ENCODE data around the gene CARD14.

Gene CARD14

DNA sequence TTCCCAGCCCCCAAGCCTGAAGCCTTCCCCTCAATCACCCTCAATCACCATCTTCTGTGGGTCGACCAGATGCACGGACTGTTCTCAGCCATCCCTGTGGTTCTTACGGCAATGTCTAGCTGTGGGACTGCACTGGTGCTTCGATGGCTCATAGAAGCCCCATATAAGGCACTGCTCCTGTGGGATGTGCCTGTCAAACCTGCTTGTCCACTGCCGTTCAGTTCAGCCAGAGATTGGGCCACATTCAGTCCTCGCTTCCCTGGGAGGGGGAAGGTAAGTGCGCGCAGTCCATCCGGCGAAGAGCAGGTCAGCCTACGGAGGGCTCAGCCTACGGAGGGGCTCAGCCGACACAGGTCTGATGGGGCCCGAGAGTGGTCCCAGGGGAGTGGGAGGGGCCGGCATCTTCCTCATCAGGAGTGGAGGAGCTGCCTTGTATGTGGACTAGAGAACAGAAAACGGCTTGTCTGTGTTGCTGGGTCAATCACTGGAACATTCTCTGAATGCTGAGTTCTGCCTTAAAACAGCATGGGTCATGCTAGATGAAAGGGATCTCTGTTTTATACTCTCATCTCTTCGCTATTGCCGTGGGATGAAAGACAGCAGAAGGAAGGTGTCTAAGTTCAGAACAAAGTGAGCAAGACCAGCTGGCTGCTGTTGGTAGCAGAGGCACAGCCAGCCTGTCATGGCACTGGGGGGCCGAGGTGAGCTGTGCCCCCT lies at the start of gene CARD14:
Gene CARD14, plus strand, starts transcription at position 247 of the 717 bp plus-strand sequence. CDS start 11,409 bp downstream, outside the sequence.
- no peaks in the 10 kb centered on the region; the same call in 1 of the 2 replicates for H3K4me1 ChIP-seq (ENCODE audit: insufficient read depth, low read length)
- no peaks in the 10 kb centered on the region for H3K36me3 ChIP-seq (ENCODE audit: insufficient read depth, low read length)
- no peaks in the 10 kb centered on the region for H3K9me3 ChIP-seq (ENCODE audit: control insufficient read depth, insufficient read depth, low read length)
- no peak within 1 kb of the TSS for H3K9ac ChIP-seq (ENCODE audit: low read depth, low read length)

DNA sequence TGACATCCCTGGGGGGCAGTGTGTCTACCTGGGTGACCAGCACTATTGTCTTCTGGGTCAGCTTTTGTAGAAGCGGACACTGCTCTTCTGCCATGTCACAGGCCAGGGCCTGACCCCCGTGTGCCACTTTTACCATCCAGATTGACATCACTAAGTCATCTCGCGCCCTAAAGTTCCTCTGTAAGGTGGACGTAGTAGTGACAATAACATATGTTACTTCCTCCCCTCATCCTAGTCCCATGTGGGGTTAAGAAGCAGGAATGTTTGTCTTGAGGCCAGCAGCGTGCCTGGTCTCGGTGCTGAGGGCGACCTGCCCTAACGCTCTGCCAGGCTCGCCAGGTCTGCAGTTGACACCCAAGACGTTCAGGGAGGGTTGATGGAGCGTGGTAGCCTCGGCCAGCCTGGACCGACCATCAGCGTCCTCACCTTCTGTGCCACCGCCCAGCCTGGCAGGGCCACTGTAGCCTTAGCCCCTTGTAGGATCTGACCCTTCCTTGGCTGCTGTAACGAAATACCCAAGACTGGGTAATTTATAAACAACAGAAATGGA lies 47.7 kb upstream of the CARD14 start:
- H3K36me3 ChIP-seq (ENCODE audit: insufficient read depth, low read length): no peaks in the 10 kb centered on the region
- H3K9me3 ChIP-seq (ENCODE audit: control insufficient read depth, insufficient read depth, low read length): no peaks in the 10 kb centered on the region
- peaks cover 13% of the 10 kb centered on the region; the same call in 1 of the 2 replicates for H3K4me1 ChIP-seq (ENCODE audit: insufficient read depth, low read length)
- no peak overlapping the region for H3K9ac ChIP-seq (ENCODE audit: low read depth, low read length)

DNA sequence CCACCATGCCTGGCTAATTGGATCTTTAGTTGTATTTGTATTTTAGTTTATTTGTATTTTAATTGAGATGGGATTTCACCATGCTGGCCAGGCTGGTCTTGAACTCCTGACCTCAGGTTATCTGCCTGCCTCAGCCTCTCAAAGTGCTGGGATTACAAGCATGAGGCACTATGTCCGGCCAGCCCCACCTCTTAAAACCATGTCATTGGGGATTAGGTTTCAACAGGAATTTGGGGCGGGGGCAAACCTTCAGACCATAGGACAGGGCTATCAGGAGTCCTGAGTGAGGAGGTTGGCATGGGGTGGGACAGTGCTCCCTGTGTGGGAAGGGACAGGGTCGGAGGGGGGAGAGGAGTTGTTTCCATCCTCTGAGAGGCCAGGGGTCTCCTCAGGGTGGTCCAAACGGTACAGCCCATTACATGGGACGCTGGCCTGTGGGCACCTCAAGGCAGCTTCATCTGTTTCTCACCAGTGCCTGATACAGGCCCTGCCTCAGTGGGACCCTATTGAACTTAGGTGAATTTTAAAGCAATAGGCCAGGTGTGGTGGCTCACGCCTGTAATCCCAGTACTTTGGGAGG lies 46.8 kb upstream of the CARD14 start:
- Histone ChIP-seq H3K36me3 (ENCODE audit: insufficient read depth, low read length) (no peaks in the 10 kb centered on the region), H3K9ac (ENCODE audit: low read depth, low read length) (no peak overlapping the region), H3K9me3 (ENCODE audit: control insufficient read depth, insufficient read depth, low read length) (no peaks in the 10 kb centered on the region), H3K4me1 (ENCODE audit: insufficient read depth, low read length) (peaks cover 13% of the 10 kb centered on the region; the same call in 1 of the 2 replicates)

DNA sequence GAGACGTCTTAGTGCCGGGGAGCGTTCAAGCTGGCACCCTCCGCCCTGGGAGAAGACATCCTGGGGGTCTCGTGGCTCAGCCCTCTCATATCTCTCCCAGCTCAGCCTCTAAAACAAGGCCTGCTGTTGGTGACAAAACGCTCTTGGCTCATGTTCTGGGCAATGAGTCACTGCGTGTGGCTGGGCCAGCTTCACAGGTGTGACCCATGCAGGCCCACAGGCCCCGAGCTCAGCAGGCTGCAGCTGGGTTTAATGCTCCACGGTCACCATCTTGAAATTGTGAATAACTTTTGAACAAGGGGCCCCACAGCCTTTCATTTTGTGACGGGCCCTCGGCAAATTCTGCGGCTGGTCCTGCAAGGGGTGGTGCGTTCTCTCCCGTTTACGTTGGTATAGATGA lies 46.0 kb upstream of the CARD14 start:
- H3K36me3 ChIP-seq (ENCODE audit: insufficient read depth, low read length): no peaks in the 10 kb centered on the region
- H3K9ac ChIP-seq (ENCODE audit: low read depth, low read length): no peak overlapping the region
- peaks cover 13% of the 10 kb centered on the region; the same call in 1 of the 2 replicates for H3K4me1 ChIP-seq (ENCODE audit: insufficient read depth, low read length)
- H3K9me3 ChIP-seq (ENCODE audit: control insufficient read depth, insufficient read depth, low read length): no peaks in the 10 kb centered on the region

DNA sequence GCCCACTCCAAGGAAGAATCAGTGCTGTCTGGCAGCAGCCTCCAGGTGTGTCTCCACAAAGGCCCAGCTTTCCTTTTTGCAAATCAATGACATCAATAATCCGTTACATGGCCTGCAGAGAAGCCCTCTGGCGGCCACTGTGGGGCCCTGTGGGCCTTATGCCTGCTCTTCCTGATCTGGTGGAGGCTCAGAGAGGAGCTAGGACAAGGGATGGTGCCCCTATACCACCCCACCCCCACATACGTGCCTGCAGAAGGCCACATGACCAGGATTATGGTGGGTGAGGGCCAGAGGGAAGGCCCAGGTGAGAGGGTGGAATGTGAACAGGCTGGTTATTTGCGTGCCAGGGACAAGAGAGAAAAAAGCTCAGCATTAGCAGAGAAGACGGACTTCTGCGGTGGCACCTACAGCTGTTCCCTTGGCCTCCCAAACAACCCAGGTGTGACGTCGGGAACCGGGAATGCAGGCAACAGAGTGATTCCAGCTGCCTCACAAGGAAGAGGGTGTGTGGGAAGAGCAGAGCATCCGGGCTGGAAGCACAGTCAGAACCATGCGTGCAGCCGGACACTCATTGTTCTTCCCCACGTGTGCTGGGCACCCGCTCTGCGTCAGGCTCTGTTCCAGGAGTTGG lies 45.4 kb upstream of the CARD14 start:
- Histone ChIP-seq H3K9me3 (ENCODE audit: control insufficient read depth, insufficient read depth, low read length) (no peaks in the 10 kb centered on the region), H3K4me1 (ENCODE audit: insufficient read depth, low read length) (peaks cover 13% of the 10 kb centered on the region; the same call in 1 of the 2 replicates), H3K36me3 (ENCODE audit: insufficient read depth, low read length) (no peaks in the 10 kb centered on the region), H3K9ac (ENCODE audit: low read depth, low read length) (no peak overlapping the region)

DNA sequence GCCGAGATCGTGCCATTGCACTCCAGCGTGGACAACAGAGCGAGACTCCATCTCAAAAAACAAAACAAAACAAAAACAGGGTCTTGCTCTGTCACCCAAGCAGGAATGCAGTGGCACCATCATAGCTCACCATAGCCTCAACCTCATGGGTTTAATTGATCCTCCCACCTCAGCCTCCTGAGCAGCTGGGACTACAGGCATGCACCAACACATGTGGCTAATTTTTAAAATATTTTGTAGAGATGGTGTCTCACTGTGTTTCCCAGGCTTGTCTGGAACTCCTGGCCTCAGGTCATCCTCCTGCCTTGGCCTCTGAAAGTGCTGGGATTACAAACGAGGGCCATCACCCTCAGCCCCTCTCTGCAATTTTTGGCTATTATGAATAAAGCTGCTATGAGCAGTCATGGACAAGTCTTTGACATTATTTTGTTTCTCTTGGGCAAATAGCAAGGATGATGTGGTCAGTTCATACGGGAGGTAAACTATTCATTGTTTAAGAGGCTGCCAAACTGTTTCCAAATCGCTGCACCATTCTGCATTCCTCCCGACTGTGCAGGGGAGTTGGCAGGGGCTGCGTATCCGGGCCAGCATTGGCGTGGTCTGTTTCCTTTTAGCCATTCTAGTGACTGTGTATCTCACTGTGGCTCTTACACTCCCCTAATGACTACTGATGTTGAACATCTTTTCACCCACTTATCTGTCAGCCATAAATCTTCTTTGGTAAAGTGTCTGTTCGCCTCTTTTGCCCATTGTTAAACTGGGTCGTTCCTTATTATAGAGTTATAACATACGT lies 44.0 kb upstream of the CARD14 start:
- Histone ChIP-seq H3K4me1 (ENCODE audit: insufficient read depth, low read length) (peaks cover 13% of the 10 kb centered on the region; the same call in 1 of the 2 replicates), H3K9me3 (ENCODE audit: control insufficient read depth, insufficient read depth, low read length) (no peaks in the 10 kb centered on the region), H3K9ac (ENCODE audit: low read depth, low read length) (no peak overlapping the region), H3K36me3 (ENCODE audit: insufficient read depth, low read length) (no peaks in the 10 kb centered on the region)

DNA sequence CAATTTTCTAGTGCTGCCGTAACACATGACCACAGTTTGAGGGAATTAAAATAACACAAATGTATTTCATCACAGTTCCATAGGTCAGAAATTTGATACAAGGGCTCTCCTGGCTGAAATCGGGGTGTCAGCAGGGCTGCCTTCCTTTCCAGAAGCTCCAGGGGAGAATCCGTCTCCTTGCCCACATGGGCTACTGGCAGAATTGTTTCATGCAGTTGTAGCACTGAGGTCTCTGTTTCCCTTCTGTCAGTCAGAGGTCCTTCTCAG lies 43.4 kb upstream of the CARD14 start:
- Histone ChIP-seq H3K36me3 (ENCODE audit: insufficient read depth, low read length) (no peaks in the 10 kb centered on the region), H3K9ac (ENCODE audit: low read depth, low read length) (no peak overlapping the region), H3K4me1 (ENCODE audit: insufficient read depth, low read length) (peaks cover 13% of the 10 kb centered on the region; the same call in 1 of the 2 replicates), H3K9me3 (ENCODE audit: control insufficient read depth, insufficient read depth, low read length) (no peaks in the 10 kb centered on the region)

DNA sequence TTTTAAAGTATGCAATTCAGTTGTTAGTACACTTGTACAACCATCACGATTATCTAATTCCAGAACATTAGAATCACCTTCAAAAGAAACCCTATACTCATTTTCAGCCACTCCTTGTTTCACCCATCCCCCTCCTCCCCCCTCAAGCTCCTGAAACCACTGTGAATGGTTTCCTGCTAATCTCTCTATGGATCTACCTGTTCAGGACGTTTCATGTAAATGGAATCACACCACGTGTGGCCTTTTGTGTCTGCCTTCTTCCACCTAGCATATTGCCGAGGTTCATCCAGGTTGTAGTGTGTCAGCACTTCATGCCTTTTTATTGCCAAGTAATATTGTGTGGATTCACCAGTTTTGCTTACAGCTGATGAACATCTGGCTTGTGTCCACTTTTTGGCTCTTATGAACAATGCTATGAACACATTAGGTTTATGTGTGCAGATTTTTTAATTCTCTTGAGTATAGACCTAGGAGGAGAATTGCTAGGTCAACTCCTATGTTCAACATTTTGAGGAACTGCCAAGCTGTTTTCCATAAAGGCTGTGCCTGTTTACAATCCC lies 40.7 kb upstream of the CARD14 start:
- H3K4me1 ChIP-seq (ENCODE audit: insufficient read depth, low read length): peaks cover 8% of the 10 kb centered on the region; the same call in 1 of the 2 replicates
- no peak overlapping the region for H3K9ac ChIP-seq (ENCODE audit: low read depth, low read length)
- H3K36me3 ChIP-seq (ENCODE audit: insufficient read depth, low read length): peaks cover 10% of the 10 kb centered on the region
- no peaks in the 10 kb centered on the region for H3K9me3 ChIP-seq (ENCODE audit: control insufficient read depth, insufficient read depth, low read length)

DNA sequence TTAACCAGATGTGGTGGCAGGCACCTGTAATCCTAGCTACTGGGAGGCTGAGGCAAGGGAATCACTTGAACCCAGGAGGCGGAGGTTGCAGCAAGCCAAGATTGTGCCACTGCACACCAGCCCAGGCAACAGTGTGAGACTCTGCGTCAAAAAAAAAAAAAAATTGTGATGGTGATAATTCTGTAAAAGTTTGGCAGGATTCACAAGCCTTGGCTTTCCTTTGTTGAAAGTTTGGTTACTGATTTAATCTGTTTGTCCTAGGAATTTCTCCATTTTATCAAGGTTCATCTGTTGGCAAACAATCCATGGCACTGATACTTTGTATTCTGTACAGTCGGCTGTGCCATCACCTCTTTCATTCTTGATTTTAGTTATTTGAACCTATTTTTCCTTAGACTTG lies 38.8 kb upstream of the CARD14 start:
- Histone ChIP-seq H3K9me3 (ENCODE audit: control insufficient read depth, insufficient read depth, low read length) (no peaks in the 10 kb centered on the region), H3K4me1 (ENCODE audit: insufficient read depth, low read length) (no peaks in the 10 kb centered on the region), H3K36me3 (ENCODE audit: insufficient read depth, low read length) (peaks cover 16% of the 10 kb centered on the region), H3K9ac (ENCODE audit: low read depth, low read length) (no peak overlapping the region)

DNA sequence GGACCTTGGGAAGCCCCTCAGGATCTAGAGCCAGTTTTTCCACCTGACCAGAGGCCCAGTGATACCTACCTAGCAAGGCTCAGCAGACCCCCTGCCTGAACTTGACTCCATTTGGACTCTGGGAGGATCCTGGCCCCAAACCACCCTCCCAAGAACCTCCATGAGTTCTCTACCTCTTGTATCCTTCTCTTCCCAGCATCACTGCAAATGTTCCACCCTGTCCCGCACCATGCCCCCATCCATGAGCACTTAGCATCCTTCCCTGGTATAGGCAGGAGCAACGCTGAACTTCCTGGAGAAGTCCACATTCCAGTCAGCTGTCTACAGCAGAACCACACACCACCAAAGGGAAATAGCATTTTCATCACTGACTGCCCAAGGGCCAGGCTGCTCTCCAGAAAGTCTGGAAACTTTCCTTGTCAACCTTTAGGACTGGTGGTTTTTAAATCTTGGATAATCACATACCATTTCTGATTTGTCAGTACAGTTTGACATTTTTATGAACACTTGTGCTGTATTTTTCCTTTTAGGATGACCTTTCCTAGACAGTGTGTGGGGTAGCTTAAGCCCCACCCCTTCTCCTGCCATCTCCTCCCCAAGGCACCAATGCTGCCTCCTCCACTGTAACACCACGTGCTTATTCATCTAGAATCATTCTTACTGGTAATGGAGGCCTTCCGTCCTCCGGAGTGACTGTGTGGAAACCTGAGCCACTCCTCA lies 36.8 kb upstream of the CARD14 start:
- no peaks in the 10 kb centered on the region for H3K9me3 ChIP-seq (ENCODE audit: control insufficient read depth, insufficient read depth, low read length)
- H3K4me1 ChIP-seq (ENCODE audit: insufficient read depth, low read length): no peaks in the 10 kb centered on the region
- H3K9ac ChIP-seq (ENCODE audit: low read depth, low read length): no peak overlapping the region
- H3K36me3 ChIP-seq (ENCODE audit: insufficient read depth, low read length): peaks cover 36% of the 10 kb centered on the region

DNA sequence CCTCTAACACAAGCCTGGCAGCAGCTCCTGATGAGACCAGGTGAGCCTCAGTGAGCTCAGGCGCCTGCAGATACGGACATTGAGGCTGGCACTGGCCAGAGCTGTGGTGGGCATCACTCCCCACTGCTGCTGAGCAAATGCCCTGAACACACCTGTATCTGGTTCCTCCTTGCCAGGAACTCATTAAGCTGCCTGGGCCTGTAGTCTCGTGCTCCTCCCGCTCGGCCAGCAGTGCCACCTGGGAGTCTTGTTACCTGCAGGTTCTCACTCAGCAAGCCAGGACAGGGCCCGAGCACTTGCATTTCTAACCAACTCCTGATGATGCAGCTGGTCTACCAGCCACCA lies 36.2 kb upstream of the CARD14 start:
- Histone ChIP-seq H3K36me3 (ENCODE audit: insufficient read depth, low read length) (peaks cover 41% of the 10 kb centered on the region), H3K9ac (ENCODE audit: low read depth, low read length) (no peak overlapping the region), H3K4me1 (ENCODE audit: insufficient read depth, low read length) (no peaks in the 10 kb centered on the region), H3K9me3 (ENCODE audit: control insufficient read depth, insufficient read depth, low read length) (no peaks in the 10 kb centered on the region)

DNA sequence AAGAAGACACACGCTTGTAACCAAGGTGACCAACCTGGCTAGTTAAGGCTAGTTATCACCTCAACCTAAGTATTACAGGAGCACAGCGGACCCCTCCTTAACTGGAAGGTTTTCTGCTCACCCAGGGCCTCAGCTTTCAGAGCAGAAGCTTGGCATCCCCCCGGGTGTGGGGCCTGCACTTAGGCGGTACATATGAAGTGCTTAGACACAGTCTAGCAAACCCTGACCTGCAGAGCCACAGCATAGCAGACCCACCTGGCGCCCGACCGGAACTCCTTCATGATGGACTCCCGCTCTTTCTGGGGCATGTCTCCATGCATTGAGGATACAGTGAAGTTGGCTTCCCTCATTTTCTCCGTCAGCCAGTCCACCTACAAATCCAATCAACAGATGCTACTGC lies 32.7 kb upstream of the CARD14 start:
- H3K36me3 ChIP-seq (ENCODE audit: insufficient read depth, low read length): peaks cover 74% of the 10 kb centered on the region
- no peaks in the 10 kb centered on the region for H3K4me1 ChIP-seq (ENCODE audit: insufficient read depth, low read length)
- H3K9me3 ChIP-seq (ENCODE audit: control insufficient read depth, insufficient read depth, low read length): no peaks in the 10 kb centered on the region
- H3K9ac ChIP-seq (ENCODE audit: low read depth, low read length): no peak overlapping the region

DNA sequence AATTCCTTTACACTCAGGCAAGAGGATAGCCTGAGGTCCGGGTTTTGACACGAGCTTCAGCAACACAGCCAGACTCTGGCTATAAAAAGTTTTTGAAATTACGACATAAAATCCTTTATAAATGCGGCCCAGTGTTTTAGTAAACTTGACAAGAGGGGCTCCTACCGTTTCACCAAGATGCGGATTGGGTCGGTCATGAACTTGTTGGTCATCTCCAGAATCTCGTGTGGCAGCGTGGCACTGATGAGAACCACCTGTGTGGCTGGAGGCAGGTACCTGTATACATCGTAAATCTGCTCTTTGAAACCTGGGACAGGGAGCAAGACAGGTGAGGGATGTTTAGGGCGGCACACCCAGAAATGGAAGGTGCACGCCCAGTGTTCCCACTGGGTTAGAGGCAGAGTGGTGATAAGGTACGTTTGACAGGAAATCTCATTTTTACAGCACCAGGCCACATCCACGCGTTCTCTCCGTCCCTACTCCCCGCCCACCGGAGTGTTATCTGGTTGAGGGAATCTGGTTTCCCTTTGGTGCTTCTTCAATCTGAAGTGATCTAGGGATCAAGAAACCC lies 30.9 kb upstream of the CARD14 start:
- no peaks in the 10 kb centered on the region for H3K9me3 ChIP-seq (ENCODE audit: control insufficient read depth, insufficient read depth, low read length)
- no peaks in the 10 kb centered on the region for H3K4me1 ChIP-seq (ENCODE audit: insufficient read depth, low read length)
- peaks cover 79% of the 10 kb centered on the region for H3K36me3 ChIP-seq (ENCODE audit: insufficient read depth, low read length)
- no peak overlapping the region for H3K9ac ChIP-seq (ENCODE audit: low read depth, low read length)
